T-helper 2 cell treated with Interferon-gamma antibody and Interleukin-4, amounts not matched to agents 5 μg/mL and 100 μg/mL, for 36 hours (primary cell): ENCODE data around the gene RYR2.

Experiments used
- DNase-seq: peaks from one replicate; pipeline ENCODE4 v3.0.0; 2021; ENCODE audit warnings: low spot score
- H3K27ac Mint-ChIP-seq: one replicate; pipeline ENCODE4 v1.8.0; 2021; ENCODE audit warnings: mild to moderate bottlenecking, mixed read lengths
- H3K27me3 Mint-ChIP-seq: one replicate; pipeline ENCODE4 v1.8.0; 2021; ENCODE audit warnings: low read depth, mixed read lengths
- H3K36me3 Mint-ChIP-seq: one replicate; pipeline ENCODE4 v1.8.0; 2021; ENCODE audit warnings: low read depth, mixed read lengths
- H3K4me1 Mint-ChIP-seq: one replicate; pipeline ENCODE4 v1.8.0; 2021; ENCODE audit warnings: low read depth, mixed read lengths
- H3K4me3 Mint-ChIP-seq: one replicate; pipeline ENCODE4 v1.8.0; 2022; ENCODE audit warnings: mild to moderate bottlenecking, moderate library complexity, mixed read lengths
- H3K9me3 Mint-ChIP-seq: one replicate; pipeline ENCODE4 v1.8.0; 2021; ENCODE audit warnings: mixed read lengths

The RYR2 gene

GRCh38 chr1:237386362-237387143 lies 344.6 kb downstream of the RYR2 start:
- no peak overlapping the region for H3K4me3 Mint-ChIP-seq
- no peaks in the 10 kb centered on the region for H3K9me3 Mint-ChIP-seq
- no peaks in the 10 kb centered on the region for H3K36me3 Mint-ChIP-seq
- no peaks in the 10 kb centered on the region for H3K27me3 Mint-ChIP-seq
- DNase-seq, result no peak
- H3K27ac Mint-ChIP-seq, result no peak overlapping the region
- H3K4me1 Mint-ChIP-seq, result peaks cover 4% of the 10 kb centered on the region

- Mint-ChIP-seq H3K27ac (no peak overlapping the region), H3K4me1 (peaks cover 4% of the 10 kb centered on the region), H3K27me3 (no peaks in the 10 kb centered on the region), H3K9me3 (no peaks in the 10 kb centered on the region), H3K4me3 (no peak overlapping the region), H3K36me3 (no peaks in the 10 kb centered on the region)
- DNase-seq, result no peak
Observed at GRCh38 chr1:237387144-237387505, 345.1 kb downstream of the RYR2 start.

- Mint-ChIP-seq H3K4me3 (no peak overlapping the region), H3K36me3 (no peaks in the 10 kb centered on the region), H3K27me3 (no peaks in the 10 kb centered on the region), H3K4me1 (no peaks in the 10 kb centered on the region), H3K27ac (no peak overlapping the region), H3K9me3 (no peaks in the 10 kb centered on the region)
- no peak for DNase-seq
Observed at GRCh38 chr1:237390823-237391222, 348.8 kb downstream of the RYR2 start.

DNA sequence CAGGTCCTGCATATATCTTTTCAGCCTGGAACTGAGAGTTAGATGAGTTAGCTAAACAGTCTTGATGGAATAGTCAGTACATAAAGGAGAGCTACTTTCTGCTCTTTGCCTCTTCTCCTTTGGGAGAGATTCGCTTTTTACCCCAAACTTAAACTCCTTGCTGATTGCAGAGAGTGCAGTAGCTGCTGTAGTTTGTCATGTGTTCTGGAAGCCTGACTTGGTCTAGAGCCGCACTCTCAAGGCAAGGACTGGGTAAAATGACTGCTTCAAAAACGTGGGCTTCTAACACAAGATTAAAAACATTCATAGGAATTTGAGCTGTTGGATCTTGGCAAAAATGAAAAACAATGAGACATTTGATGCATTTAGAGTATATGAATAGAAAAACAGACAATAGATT lies 351.6 kb downstream of the RYR2 start:
- Mint-ChIP-seq H3K27ac (no peak overlapping the region), H3K27me3 (no peaks in the 10 kb centered on the region), H3K4me3 (no peak overlapping the region), H3K4me1 (no peaks in the 10 kb centered on the region), H3K9me3 (peaks cover 9% of the 10 kb centered on the region), H3K36me3 (no peaks in the 10 kb centered on the region)
- DNase-seq, result no peak

DNA sequence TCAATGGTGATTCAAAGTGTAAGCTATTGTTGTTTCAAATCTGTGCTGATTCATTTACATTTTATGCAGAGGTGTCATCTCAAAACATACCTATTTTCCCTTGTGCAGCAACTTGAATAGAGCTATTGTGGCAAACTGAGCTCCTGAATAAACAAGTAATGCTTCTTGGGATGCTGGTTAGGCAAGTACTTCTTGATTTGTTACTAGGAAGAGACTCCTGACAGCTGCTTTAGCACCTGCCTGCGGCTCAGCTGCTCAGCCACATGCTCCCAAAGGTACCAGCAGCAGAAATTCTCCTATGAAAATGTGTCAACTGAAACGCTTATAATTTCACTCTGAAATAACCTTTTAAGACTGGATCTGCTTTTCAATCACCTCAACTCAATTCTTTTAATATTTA lies 352.3 kb downstream of the RYR2 start:
- Mint-ChIP-seq H3K27me3 (no peaks in the 10 kb centered on the region), H3K4me3 (no peak overlapping the region), H3K36me3 (no peaks in the 10 kb centered on the region), H3K4me1 (no peaks in the 10 kb centered on the region), H3K27ac (no peak overlapping the region), H3K9me3 (peaks cover 11% of the 10 kb centered on the region)
- no peak for DNase-seq

DNA sequence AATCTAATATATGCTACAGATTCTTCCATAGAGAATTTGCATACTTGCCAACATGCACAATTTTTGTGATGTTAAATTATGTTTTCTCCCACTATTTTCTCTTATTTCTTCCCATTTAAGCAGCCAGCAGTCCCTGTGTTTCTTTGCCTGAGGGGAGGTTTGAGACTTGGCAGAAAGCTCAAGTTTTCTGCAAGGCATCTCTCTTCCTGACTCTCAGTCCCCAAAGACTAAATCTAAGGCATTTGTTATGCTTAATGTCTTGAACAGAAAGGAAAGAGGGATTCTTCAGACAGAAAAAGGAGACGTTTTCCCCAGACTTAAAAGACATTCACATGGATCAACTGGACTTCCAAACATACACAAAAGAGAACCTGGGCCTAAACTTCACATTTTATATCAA lies 354.4 kb downstream of the RYR2 start:
- no peak overlapping the region for H3K27ac Mint-ChIP-seq
- H3K4me3 Mint-ChIP-seq, result no peak overlapping the region
- no peaks in the 10 kb centered on the region for H3K36me3 Mint-ChIP-seq
- peaks cover 24% of the 10 kb centered on the region for H3K9me3 Mint-ChIP-seq
- H3K4me1 Mint-ChIP-seq, result no peaks in the 10 kb centered on the region
- no peak for DNase-seq
- H3K27me3 Mint-ChIP-seq, result no peaks in the 10 kb centered on the region

DNA sequence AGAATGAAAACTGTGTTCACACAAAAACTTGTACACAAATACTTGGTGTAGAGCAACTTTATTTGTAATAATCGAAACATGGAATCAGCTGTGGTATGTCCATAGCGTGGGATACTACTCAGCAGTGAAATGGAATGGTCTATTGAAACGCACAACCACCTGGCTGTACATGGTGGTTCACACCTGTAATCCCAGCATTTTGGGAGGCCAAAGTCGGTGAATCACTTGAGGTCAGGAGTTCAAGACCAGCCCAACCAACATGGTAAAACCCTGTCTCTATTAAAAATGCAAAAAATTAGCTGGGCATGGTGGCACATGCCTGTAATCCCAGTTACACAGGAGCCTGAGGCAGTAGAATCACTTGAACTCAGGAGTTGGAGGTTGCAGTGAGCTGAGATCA lies 356.8 kb downstream of the RYR2 start:
- H3K27me3 Mint-ChIP-seq, result no peaks in the 10 kb centered on the region
- no peak for DNase-seq
- peaks cover 24% of the 10 kb centered on the region for H3K9me3 Mint-ChIP-seq
- no peak overlapping the region for H3K4me3 Mint-ChIP-seq
- no peaks in the 10 kb centered on the region for H3K36me3 Mint-ChIP-seq
- no peaks in the 10 kb centered on the region for H3K4me1 Mint-ChIP-seq
- H3K27ac Mint-ChIP-seq, result no peak overlapping the region

DNA sequence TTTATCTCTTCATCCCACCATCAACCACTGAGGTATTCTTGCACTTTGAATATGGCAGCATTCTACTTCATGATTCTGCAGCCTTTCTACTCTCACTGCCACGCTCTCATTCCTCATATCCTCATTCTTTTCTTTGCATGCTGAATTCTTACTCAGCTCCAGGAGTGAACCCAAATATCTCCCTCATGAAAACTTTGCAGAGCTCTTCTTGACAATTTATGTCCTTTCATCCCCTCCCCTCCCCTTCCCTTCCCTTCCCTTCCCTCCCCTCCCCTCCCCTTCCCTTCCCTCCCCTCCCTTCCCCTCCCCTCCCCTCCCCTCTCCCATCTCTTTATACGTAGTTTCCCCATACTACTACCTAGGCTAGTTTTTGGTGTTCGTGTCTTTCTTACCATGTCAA lies 363.9 kb downstream of the RYR2 start:
- peaks cover 3% of the 10 kb centered on the region for H3K9me3 Mint-ChIP-seq

GRCh38 chr1:237411621-237412020 lies 369.6 kb downstream of the RYR2 start:
- DNase-seq, result peak; percentile 25

More for the DNA sequence above, 363.9 kb downstream of the RYR2 start:
- H3K27ac Mint-ChIP-seq, result no peak overlapping the region
- H3K27me3 Mint-ChIP-seq, result no peaks in the 10 kb centered on the region
- peaks cover 1% of the 10 kb centered on the region for H3K4me1 Mint-ChIP-seq
- H3K4me3 Mint-ChIP-seq, result no peak overlapping the region
- H3K36me3 Mint-ChIP-seq, result no peaks in the 10 kb centered on the region
- DNase-seq, result no peak

GRCh38 chr1:237416924-237417655 lies 375.1 kb downstream of the RYR2 start:
- Mint-ChIP-seq H3K27ac (no peak overlapping the region), H3K9me3 (peaks cover 5% of the 10 kb centered on the region), H3K36me3 (no peaks in the 10 kb centered on the region), H3K27me3 (no peaks in the 10 kb centered on the region), H3K4me3 (no peak overlapping the region), H3K4me1 (peaks cover 2% of the 10 kb centered on the region)
- no peak for DNase-seq

More at GRCh38 chr1:237411621-237412020, 369.6 kb downstream of the RYR2 start:
- H3K27me3 Mint-ChIP-seq, result no peaks in the 10 kb centered on the region
- peak overlapping the region; percentile 47 for H3K4me3 Mint-ChIP-seq
- no peaks in the 10 kb centered on the region for H3K36me3 Mint-ChIP-seq
- peak overlapping the region; percentile 80 for H3K27ac Mint-ChIP-seq
- peaks cover 5% of the 10 kb centered on the region for H3K9me3 Mint-ChIP-seq
- H3K4me1 Mint-ChIP-seq, result peaks cover 10% of the 10 kb centered on the region

GRCh38 chr1:237428809-237429208 lies 386.8 kb downstream of the RYR2 start:
- no peaks in the 10 kb centered on the region for H3K27me3 Mint-ChIP-seq

GRCh38 chr1:237429252-237429651 lies 387.3 kb downstream of the RYR2 start:
- no peaks in the 10 kb centered on the region for H3K4me1 Mint-ChIP-seq
- no peaks in the 10 kb centered on the region for H3K36me3 Mint-ChIP-seq
- no peak overlapping the region for H3K4me3 Mint-ChIP-seq
- H3K27ac Mint-ChIP-seq, result no peak overlapping the region
- DNase-seq, result no peak
- no peaks in the 10 kb centered on the region for H3K9me3 Mint-ChIP-seq
- no peaks in the 10 kb centered on the region for H3K27me3 Mint-ChIP-seq

More at GRCh38 chr1:237428809-237429208, 386.8 kb downstream of the RYR2 start:
- Mint-ChIP-seq H3K36me3 (no peaks in the 10 kb centered on the region), H3K4me3 (no peak overlapping the region), H3K27ac (no peak overlapping the region), H3K4me1 (no peaks in the 10 kb centered on the region), H3K9me3 (no peaks in the 10 kb centered on the region)
- no peak for DNase-seq

- DNase-seq, result no peak
- no peak overlapping the region for H3K4me3 Mint-ChIP-seq
Observed at GRCh38 chr1:237431448-237431847, 389.5 kb downstream of the RYR2 start.

GRCh38 chr1:237440346-237440745 lies 398.4 kb downstream of the RYR2 start:
- Mint-ChIP-seq H3K4me3 (no peak overlapping the region), H3K9me3 (no peaks in the 10 kb centered on the region), H3K27ac (no peak overlapping the region), H3K36me3 (no peaks in the 10 kb centered on the region), H3K27me3 (no peaks in the 10 kb centered on the region), H3K4me1 (no peaks in the 10 kb centered on the region)
- no peak for DNase-seq

More at GRCh38 chr1:237431448-237431847, 389.5 kb downstream of the RYR2 start:
- Mint-ChIP-seq H3K27ac (no peak overlapping the region), H3K9me3 (no peaks in the 10 kb centered on the region), H3K4me1 (no peaks in the 10 kb centered on the region), H3K36me3 (no peaks in the 10 kb centered on the region), H3K27me3 (no peaks in the 10 kb centered on the region)
